SK-N-MC (cell line): ENCODE results near the gene MTHFS.

Source experiments
- DNase-seq: peaks from one replicate; pipeline ENCODE4 v3.0.0-alpha.2; 2011; ENCODE audit warnings: low read depth, low spot score
- H3K27ac ChIP-seq: fragments of 200-600 bp; sonication (generic); 2 replicates; pipeline ENCODE4 v1.5.1; 2016; ENCODE audit warnings: mixed run types
- H3K36me3 ChIP-seq: fragments of 200-600 bp; sonication (generic); 2 replicates; pipeline ENCODE4 v1.6.1; 2017; ENCODE audit warnings: antibody characterized with exemption, low read length, mixed read lengths; ENCODE audit not compliant: insufficient read depth
- H3K4me3 ChIP-seq: fragments of 200-600 bp; sonication (generic); 2 replicates; pipeline ENCODE4 v1.5.1; 2016
- H3K9ac ChIP-seq: fragments of 200-600 bp; sonication (generic); 2 replicates; pipeline ENCODE4 v1.8.0; 2017; ENCODE audit warnings: mixed run types, mixed read lengths; ENCODE audit not compliant: insufficient read length
- H3K9me3 ChIP-seq: fragments of 200-600 bp; sonication (generic); 2 replicates; pipeline ENCODE4 v1.6.1; 2017; ENCODE audit warnings: low read depth, mild to moderate bottlenecking, antibody characterized with exemption, low read length, moderate library complexity, mixed read lengths
- EZH2 ChIP-seq: fragments of 200-600 bp; sonication (generic); IDR thresholded peaks from one replicate; pipeline ENCODE4 v1.6.1; 2017; ENCODE audit warnings: antibody characterized with exemption
- FOXP2 ChIP-seq: optimal IDR thresholded peaks from 2 replicates; pipeline ENCODE3; 2011; ENCODE audit warnings: mild to moderate bottlenecking, moderate library complexity; ENCODE audit not compliant: insufficient read depth; ENCODE audit errors: extremely low read length, control extremely low read depth
- POLR2AphosphoS5 ChIP-seq: IDR thresholded peaks from 2 replicates; pipeline ENCODE4 v1.6.1; 2012; ENCODE audit warnings: mild to moderate bottlenecking, low read depth, low read length, borderline replicate concordance

The MTHFS gene

DNA sequence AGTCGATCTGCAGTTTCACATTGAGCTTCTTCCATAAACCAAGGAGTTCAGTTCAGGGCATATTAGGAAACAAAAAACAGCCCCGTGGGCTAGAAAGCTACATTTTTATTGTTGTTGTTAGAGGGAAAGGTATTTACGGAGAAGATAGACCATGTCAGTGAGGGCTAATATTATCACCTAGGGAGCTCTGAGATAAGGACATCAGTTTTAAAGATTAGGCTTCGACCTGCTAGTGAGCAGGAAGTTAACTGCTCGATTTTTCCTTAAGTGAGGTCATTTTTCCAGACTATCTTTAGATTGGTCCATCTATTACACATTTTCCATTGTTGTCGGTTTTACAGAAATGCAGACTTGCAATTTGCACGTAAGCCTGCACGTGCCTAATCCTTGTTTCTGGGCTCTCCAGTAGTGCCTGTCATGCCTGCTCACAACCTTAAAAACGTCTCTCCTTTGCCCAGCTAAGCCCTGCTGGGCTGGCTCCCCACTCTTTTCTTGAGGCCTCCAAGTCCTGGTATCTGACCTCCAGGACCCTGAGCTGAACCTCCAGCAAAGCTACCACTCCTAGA, 72.6 kb downstream of the MTHFS start:
- Histone ChIP-seq H3K27ac (no peak overlapping the region), H3K36me3 (no peaks in the 10 kb centered on the region), H3K9me3 (no peaks in the 10 kb centered on the region; the same call in 1 of the 2 replicates), H3K9ac (no peak overlapping the region), H3K4me3 (no peak overlapping the region)
- TF ChIP-seq FOXP2 (no peak), POLR2AphosphoS5 (no peak), EZH2 (no peak)
- DNase-seq, result no peak

DNA sequence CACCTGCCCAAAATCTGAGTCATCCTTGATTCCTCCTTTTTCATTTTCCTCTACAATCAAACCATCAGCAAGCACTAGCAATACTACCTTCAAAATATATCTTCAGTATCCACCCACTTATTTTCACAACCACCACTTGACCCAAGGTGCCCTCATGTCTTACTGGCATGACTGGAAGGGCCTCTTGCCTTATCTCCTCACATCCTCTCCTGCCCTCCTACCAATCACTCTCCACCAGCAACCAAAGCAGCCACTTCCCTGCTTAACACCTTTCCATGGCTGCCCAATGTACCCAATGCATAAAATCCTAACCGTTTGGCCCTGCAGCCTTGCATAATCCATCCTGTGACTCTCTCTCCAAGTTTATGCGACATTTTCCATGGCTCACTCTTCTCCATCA, 76.0 kb downstream of the MTHFS start:
- Histone ChIP-seq H3K27ac (no peak overlapping the region), H3K36me3 (no peaks in the 10 kb centered on the region), H3K4me3 (no peak overlapping the region), H3K9ac (no peak overlapping the region), H3K9me3 (no peaks in the 10 kb centered on the region; the same call in 1 of the 2 replicates)
- no peak for DNase-seq
- TF ChIP-seq POLR2AphosphoS5 (no peak), EZH2 (no peak), FOXP2 (no peak)

DNA sequence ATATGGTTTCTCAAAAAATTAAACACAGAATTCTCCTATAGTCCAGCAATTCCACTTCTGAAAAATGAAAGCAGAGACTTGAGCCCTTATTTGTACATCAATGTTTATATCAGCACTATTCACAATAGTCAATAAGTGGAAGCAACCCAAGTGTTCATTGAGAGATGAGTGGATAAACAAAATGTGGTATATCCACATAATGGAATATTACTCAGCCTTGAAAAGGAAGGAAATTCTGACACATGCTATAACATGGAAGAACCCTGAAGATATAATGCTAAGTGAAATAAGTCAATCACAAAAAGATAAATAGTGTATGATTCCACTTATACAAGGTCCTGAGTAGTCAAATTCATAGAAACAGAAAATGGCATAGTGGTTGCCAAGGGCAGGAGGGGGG, 76.6 kb downstream of the MTHFS start:
- Histone ChIP-seq H3K36me3 (no peaks in the 10 kb centered on the region), H3K9ac (no peak overlapping the region), H3K9me3 (no peaks in the 10 kb centered on the region; the same call in 1 of the 2 replicates), H3K4me3 (no peak overlapping the region), H3K27ac (no peak overlapping the region)
- no peak for DNase-seq
- TF ChIP-seq FOXP2 (no peak), EZH2 (no peak), POLR2AphosphoS5 (no peak)

DNA sequence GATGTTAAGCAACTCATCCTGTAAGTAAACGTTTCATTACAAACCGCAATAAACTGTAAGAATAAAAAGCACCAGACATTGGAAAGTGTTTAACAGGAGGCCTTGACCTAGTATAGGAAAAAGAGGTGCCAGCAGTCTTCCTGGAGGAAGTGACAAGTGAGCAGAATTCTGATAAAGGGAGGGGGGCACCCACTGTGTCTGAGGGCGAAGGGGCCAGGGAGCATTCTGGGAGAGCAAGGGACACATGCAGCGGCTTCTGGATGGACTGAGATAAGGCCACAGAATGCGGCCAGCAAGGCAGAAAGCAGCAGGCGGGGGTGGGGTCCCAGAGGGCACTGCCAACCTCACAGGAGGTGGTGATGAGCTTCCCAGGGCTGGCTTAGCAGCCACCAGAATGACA, 80.2 kb downstream of the MTHFS start:
- Histone ChIP-seq H3K9ac (no peak overlapping the region), H3K27ac (no peak overlapping the region), H3K4me3 (no peak overlapping the region), H3K9me3 (no peaks in the 10 kb centered on the region; the same call in 1 of the 2 replicates), H3K36me3 (no peaks in the 10 kb centered on the region)
- TF ChIP-seq FOXP2 (no peak), EZH2 (no peak), POLR2AphosphoS5 (no peak)
- no peak for DNase-seq

DNA sequence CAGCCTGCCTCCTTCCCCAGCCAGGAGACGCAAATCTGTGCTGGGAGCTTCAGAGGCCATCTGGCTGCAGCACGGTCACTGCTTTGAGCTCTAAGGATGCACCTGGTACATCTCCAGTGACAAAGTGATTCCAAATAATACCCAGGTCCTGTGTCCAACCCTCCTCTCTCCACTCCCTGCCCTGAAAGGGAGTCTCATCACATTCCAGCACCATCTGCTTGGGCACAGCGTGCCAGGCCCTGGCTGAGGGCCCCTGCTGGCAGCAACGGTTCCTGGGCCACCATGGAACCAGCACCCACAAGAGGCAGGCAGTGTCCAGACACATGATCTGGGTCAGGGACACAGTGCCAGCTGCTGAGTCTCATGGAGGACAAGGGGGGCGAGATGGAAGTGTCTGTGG, 81.3 kb downstream of the MTHFS start:
- Histone ChIP-seq H3K9ac (no peak overlapping the region), H3K36me3 (no peaks in the 10 kb centered on the region), H3K9me3 (no peaks in the 10 kb centered on the region; the same call in 1 of the 2 replicates), H3K4me3 (no peak overlapping the region), H3K27ac (no peak overlapping the region)
- no peak for TF ChIP-seq FOXP2
- TF ChIP-seq POLR2AphosphoS5, result no peak
- TF ChIP-seq EZH2, result no peak
- no peak for DNase-seq

DNA sequence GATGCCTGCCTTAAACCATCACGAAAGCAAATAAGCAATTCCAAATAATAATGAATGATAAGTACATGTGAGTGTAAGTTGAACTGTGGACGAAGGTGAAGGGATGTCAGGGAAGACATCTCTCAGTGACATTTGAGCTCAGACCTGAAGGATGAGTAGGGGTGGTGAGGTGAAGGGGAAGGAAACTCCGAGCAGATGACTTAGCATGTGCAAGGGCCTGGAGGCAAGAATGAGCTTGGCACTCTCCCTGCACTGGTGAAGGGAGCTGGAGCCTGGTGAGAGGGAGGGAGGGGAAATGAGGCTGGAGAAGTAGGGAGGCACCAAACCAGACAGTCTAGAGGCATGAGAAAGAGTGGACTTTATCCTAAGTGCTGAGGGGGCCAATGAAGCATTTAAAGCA, 84.3 kb downstream of the MTHFS start:
- H3K4me3 ChIP-seq, result no peak overlapping the region
- H3K9ac ChIP-seq, result no peak overlapping the region
- no peak for TF ChIP-seq EZH2
- no peak for TF ChIP-seq POLR2AphosphoS5
- no peak for TF ChIP-seq FOXP2

DNA sequence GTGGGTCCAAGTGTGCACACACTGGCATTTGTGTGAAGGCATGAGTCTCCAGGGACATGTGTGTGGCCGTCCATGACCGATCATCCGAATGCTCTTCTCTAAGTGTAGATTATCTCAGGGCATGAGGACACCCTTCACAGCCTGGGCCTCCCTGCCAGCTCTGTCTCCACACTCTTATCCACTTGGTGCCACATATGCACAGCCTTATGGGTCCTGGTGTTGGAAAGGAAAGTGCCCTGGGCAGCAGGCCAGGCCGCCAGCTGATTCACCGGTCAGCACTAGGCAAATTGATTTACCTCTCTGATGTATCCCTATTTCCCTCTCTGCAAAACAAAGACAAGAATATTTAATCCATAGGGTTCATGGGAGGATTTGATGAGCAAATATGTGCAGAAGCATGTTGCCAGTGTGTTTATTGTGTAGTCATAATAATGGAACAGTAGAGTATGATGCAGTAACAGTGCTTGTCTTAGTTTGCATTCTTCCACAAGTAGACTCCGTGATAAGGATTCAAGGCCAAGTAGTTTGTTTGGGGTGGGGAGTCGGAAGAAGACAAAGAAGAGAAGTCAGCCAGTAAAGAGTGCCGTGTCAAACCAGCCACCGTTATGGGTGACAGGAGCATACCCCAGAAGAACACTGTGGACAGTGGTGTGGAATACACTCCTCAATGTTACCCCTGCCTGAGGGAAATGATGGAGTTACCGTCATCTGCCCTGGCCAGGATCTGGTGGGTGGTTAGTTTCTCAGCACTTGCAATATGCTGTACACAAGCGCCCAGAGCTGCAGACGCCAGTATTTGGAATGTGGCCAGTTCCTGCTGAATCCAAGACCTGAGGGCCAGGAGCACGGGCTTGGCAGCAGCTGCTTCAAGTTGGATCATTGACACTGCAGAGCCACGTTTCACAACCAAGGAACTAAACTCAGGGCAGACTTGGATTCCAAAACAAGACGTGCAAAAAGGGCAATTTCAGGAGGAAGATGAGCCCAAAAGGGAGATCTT, 85.1 kb downstream of the MTHFS start:
- no peak for DNase-seq
- Histone ChIP-seq H3K9ac (no peak overlapping the region), H3K36me3 (no peaks in the 10 kb centered on the region), H3K9me3 (no peaks in the 10 kb centered on the region), H3K4me3 (no peak overlapping the region), H3K27ac (no peak overlapping the region)
- TF ChIP-seq EZH2 (no peak), FOXP2 (no peak), POLR2AphosphoS5 (no peak)

More for the DNA sequence above, 84.3 kb downstream of the MTHFS start:
- no peaks in the 10 kb centered on the region for H3K36me3 ChIP-seq
- no peak for DNase-seq
- H3K9me3 ChIP-seq, result no peaks in the 10 kb centered on the region
- no peak overlapping the region for H3K27ac ChIP-seq

DNA sequence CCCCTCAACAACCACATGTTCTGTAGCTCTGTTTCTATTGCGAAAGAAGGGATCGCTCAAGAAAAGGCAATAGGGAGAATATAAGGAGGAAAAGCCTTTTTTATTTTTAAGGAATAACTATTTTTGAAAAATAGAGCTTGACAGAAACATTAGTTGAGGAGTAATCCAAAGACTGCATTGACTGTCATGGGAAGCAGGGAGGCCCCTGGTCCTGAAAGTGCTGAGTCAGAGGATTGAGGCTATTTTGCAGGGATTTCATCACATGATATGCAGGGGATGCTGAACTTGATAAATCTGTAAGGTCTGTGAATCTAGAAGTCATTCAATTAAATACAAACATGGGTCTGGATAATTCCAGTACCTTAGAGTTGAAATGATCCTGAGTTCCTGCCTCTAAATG, 92.0 kb downstream of the MTHFS start:
- Histone ChIP-seq H3K36me3 (no peaks in the 10 kb centered on the region), H3K9ac (no peak overlapping the region), H3K27ac (no peak overlapping the region), H3K4me3 (no peak overlapping the region), H3K9me3 (no peaks in the 10 kb centered on the region)
- no peak for TF ChIP-seq POLR2AphosphoS5
- DNase-seq, result no peak
